ENCODE data around the gene GCAT.

GCAT gene

DNA sequence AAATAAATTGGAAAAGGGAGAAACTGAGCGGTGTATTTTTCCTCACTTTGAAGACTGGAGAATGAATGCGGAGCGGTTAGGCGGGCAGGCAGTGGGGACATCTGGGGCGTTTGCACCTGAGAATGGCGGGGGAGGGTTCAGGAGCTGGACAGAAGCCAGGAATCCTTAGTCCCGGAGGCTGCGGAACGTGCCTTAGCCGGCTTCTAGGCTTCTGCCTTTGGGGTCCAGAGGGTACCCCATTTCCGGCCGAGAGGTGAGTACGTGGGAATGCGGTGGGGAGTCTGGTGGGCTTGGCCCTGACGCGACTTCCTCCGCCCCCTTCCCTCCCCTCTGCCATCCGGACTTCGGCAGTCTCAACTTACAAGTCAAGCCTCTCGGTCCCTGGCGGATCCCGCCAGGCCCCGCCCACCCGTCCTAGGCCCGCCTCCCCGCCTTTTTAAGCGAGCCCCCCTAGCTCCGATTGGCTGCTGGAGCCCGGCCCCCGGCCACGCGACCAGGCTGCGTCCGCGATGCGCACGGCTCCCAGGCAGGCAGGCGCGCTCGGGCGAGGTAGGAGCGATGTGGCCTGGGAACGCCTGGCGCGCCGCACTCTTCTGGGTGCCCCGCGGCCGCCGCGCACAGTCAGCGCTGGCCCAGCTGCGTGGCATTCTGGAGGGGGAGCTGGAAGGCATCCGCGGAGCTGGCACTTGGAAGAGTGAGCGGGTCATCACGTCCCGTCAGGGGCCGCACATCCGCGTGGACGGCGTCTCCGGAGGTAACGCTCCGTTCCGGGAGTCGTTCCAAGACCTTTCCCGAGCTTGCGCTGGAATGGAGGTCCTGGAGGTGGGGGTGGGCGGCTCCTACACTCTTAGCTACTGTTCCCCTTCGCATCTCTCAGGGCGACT, at the start of gene GCAT:
Gene GCAT, plus strand, starts transcription at position 525 of the 884 bp plus-strand sequence. Its CDS starts 34 bp downstream, at position 559.
- peak; percentile 86 to 90 for DNase-seq (ENCODE audit: extremely low read depth in 1 of 2, low read depth in 1 of 2)

DNA sequence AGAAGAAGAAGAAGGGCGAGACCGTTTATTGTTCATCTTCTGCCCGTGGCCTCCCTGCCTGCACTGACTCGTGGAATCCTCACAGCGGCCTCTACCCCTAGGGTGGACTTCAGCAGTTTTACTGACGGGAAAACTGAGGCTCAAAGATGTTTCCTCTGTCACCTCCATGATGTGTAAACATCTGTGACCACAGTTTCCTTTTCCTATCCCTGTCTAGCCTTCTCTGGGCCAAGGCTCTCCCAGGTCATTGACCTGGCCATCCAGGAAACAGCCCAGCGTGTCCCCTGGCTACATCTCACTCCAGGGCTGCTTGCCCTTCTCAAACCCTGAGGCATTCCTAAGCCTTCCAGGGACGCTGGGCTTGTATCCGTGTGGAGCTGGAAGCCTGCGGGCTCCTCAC, 49.0 kb upstream of the GCAT start:
- no peak for DNase-seq (ENCODE audit: extremely low read depth in 1 of 2, low read depth in 1 of 2)

DNA sequence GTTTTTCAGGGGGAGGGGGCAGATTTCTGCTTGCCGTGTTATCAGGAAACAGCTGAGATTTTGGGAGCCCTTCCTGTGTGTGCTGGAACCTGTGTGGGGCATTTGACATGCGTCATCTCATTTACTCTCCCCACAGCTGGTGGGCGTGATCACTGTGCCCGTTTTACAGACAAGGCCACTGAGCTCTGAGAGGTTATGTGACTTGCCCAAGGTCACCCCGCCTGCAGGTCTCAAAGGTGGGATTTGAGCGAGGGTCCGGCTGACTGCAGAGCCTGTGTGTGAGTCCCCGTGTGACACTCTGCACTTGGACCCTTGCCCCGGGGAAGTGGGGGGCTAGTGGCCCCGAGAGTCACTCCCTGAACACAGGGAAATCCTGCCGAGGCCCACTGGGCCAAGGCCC, 48.5 kb upstream of the GCAT start:
- no peak for DNase-seq (ENCODE audit: extremely low read depth in 1 of 2, low read depth in 1 of 2)

DNA sequence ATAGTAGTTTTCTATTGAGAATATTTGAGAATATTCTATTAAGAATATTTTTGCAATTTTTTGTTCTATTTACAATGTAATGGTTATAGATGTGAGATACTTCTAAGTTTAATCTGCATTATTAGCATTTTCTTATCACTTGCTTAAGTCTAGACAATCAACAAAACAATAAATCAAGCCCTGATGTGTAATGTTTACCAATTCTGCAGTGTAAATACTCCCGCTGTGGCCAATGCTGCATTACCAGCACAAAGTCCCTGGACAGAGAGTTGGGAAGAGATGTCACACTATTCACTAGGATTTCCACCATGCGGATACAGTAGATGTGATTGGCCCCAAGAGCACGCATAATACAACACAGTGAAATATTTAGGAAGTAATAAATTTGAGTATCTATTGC, 47.6 kb upstream of the GCAT start:
- DNase-seq (ENCODE audit: extremely low read depth in 1 of 2, low read depth in 1 of 2): no peak

DNA sequence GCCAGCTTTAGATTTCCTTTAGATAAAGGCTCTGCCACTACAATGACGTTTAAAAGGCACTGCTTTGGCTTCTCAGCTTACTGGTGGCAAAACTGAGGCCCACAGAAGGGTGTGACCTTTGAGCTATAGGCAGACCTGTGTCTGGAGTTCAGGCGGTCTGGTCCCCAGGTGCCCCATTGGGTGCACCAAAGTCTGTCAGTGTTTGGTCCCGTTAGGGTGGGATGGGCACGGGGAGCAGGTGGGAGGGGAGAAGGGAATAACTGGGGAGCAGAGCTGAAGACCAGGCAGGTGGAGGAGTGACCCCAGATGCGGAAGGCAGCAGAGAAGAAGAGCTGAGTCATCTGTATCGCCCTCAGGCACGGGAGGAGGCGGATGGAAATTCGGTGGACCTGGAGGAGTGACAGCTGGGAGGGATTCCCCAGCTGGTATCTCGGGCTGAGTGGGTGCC, 45.3 kb upstream of the GCAT start:
- no peak for DNase-seq (ENCODE audit: extremely low read depth in 1 of 2, low read depth in 1 of 2)

DNA sequence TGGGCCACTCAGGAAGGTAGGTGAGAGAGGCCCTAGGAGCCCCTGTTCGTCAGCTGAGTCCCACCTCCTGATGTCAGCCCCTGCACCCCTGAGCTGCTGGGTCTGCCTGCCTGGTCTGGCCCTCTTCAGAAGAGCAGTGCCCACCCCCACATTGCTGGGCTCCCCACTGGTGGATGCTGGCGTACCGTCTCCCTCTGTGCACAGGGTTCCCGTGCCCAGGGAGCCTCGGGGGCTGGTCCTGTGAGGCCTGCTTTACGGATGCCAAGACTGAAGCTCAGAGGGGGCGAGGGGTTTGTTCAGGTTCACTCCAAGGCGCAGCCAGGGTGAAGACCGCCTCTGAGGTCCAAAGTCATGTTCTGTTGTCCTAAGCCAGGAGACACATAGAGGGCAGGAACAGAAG, 44.7 kb upstream of the GCAT start:
- DNase-seq (ENCODE audit: extremely low read depth in 1 of 2, low read depth in 1 of 2): no peak

DNA sequence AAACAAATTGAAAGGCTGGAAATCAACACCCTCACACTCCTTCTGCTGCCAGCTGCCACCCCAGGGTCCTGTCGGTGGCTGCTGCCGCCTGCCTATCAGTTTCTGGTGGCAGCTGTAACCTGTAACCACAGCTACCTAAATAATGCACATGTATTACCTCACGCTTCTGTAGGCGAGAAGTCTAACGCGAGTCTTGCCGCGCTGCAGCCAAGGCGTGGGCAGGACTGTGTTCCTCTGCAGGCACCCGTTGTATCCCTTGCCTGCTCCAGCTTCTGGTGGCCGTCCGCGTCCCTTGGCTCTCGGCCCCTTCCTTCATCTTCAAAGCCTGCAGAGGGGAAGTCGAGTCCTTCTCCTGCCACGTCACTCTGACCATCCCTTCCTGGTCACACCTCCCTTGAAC, 44.1 kb upstream of the GCAT start:
- DNase-seq (ENCODE audit: extremely low read depth in 1 of 2, low read depth in 1 of 2): no peak

DNA sequence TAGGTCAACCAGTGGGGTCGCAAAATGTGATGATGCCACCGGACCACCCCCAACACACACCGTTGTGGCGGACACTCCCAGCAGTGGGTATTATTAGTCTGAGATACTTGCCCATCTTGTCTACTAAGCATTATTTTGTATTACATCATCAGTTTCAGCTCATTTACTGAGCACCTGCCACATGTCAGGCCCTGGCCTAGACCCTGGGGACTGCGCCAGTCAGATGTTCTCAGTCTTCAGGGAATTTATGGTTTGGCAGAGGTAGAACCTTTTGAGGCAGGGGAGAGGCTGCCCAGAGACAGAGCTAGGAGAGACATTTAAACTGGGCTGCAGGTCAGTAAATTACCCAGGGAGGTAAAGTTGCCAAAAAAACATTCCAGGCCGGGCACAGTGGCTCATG, 43.1 kb upstream of the GCAT start:
- no peak for DNase-seq (ENCODE audit: extremely low read depth in 1 of 2, low read depth in 1 of 2)

DNA sequence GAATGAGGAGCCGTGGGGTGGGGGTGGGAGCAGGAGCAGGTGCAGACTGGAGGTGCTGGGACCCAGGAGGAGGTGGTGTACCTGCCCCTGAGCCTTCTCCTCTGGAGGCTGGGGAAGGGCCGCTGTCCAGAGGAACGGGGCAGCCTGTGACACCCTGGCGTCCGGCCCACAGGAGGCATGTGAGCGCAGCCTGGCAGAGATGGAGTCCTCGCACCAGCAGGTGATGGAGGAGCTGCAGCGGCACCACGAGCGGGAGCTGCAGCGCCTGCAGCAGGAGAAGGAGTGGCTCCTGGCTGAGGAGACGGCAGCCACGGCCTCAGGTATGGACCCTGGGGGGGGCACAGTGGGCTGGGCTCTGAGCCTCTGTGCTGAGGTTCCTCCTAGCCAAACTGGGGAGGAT, 42.2 kb upstream of the GCAT start:
- no peak for DNase-seq (ENCODE audit: extremely low read depth in 1 of 2, low read depth in 1 of 2)

DNA sequence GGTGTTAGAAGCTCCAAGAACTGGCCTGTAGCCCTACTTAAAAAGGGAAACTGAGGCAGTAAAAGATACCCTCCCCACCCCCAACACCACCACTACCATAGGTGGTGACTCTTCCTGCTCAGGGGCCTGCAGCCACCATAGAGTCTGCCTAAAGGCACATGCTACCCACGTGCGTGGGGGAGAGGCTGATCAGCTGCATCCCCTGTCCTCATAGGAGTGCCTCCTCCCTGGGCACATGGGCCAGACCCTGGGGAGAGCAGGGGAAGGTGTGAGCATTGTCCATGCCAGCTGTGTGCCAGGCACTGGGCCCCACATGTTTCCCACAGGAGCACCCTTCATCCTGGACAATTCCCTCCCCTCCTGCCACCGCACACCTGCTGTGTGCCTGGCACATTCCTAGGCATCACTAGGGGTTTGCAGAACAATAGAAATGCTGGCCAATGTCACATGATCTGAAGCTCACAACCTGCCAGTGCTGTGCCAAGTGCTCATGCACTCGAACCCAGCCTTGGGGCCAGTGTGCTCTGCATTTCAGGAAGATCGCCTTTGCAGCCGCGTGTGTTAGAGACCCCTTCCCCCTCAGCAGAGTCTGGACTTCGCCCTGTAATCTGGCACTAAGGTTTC, 41.7 kb upstream of the GCAT start:
- DNase-seq (ENCODE audit: extremely low read depth in 1 of 2, low read depth in 1 of 2): no peak

DNA sequence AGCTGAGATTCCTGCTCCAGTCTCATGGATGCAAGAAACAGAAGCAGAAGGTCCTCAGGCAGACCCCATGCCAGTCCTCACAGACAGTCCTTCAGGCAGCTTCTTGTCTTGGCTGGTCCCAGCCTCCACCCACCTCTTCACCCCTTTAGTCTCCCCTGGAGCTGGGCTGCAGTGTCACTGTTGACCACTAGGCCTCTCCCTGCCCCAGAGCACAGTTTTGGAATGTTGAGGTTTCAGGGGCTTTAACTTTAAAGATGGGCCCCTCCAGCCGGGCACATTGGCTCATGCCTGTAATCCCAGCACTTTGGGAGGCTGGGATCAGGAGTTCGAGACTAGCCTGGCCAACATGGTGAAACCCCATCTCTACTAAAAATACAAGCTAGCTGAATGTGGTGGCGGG, 39.5 kb upstream of the GCAT start:
- DNase-seq (ENCODE audit: extremely low read depth in 1 of 2, low read depth in 1 of 2): no peak

DNA sequence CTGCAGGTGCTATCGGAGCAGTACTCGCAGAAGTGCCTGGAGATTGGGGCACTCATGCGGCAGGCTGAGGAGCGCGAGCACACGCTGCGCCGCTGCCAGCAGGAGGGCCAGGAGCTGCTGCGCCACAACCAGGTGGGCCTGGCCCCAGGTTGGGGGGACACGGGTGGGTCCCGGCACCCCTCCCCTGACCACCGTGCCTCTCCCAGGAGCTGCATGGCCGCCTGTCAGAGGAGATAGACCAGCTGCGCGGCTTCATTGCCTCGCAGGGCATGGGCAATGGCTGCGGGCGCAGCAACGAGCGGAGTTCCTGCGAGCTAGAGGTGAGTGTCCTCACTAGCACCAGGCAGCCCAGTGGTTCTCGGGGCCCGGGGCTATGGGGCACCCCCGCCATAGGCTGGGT, 38.7 kb upstream of the GCAT start:
- DNase-seq (ENCODE audit: extremely low read depth in 1 of 2, low read depth in 1 of 2): no peak

DNA sequence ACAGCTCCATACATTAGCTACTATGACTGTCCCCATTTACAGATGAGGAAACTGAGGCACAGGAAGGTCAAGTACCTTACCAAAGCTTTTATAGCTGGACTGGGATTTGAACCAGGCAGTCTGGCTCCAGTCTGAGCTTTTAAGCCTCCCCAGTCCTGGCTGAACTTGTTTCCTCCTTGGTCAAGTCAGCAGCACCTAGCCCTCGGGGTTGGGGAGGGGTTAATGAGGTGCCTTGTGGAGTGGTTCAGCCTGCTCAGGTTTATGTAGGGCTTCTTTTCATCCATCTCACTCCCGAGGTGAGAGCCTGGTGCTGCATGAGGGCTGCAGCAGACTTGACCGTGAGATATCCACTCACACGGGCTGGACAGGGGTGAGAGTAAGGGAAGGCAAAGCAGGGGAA, 36.7 kb upstream of the GCAT start:
- DNase-seq (ENCODE audit: extremely low read depth in 1 of 2, low read depth in 1 of 2): no peak

DNA sequence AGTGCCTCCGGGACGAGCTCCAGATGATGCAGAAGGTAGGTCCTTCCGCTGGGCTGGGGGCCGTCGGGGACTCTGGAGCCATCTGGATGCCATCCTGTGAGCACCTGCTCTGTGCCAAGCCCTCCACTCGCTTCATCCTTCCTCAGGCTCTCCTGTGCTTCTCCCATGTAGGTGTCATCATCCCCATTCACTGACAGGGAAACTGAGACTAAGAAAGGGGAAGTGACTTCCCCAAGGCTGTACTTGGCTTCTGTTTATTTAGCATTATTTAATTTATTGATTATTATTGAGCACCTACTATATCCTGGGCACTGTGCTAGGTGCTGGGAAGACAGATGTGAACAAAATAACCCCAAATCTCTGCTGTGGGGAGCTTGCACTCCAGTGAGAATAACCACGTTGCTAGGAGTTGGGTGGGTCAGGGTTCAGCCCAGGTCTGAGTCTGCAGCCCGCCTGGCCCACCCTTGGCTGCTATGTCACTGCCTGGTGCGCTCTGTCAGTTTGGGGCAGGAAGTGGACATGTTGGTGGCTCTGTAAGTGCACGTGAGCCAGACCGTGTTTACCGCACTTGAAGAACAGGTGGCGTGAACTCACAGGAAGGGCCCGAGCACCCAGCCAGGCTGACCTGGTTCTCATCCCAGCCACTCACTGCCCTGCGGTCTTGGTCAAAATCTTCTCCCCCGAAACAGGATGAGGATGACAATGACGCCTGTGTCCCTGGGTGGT, 35.9 kb upstream of the GCAT start:
- DNase-seq (ENCODE audit: extremely low read depth in 1 of 2, low read depth in 1 of 2): no peak

DNA sequence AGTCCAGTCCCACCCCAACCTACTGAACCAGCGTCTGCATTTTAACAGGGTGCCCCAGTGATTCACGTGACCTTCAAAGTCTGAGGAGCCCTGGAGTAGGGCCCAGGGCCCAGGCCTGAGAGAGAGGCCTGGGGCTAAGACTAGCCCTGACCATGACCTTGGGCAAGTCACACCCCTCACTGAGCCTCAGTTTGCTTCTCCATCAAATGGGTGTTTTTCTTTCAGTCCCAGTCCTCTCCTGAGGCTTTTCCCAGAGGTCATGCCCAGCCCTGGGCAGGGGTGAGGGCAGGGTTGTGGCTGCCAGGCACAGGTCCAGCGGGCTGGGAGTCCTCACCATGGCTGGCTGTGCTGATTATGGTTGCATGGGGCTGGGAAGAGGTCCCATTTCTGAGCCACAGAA, 33.0 kb upstream of the GCAT start:
- no peak for DNase-seq (ENCODE audit: extremely low read depth in 1 of 2, low read depth in 1 of 2)

DNA sequence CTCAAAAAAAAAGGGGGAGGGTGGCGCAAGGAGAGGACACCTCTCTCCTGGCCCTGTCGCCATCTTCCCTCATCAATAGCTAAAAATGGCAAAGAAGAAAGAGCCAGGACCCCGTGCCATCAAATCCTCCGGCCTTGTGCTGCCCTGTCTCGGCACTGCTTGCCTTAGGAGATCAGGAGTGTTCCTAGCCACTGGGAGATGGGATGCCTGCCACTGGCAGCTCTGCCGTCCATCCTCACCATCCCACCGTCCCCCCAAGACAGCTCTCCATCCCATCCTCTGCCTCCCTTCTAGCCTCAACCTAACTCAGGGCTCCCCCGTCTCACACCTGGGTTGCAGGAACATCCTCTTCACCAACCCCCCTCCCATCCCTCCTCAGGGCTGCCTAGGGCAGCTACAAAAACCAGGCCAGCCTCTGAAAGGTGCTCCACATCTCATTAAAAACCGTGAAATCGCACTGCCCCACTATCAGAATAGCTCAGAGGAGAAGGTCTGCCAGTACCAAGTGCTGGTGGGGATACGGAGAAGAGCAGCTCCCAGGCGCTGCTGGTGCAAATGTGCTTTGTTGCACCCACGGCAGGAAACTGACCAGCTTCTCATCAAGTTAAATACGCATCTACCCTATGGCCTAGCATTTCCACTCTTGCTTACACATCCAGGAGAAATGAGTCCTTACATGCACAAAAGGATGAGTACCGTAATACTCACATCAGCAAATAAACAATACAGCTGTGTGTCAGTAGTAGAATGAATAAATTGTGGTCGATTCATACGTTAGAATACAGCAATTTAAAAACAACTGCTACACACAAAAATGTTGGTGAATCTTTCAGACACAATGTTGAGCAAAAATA, 31.7 kb upstream of the GCAT start:
- no peak for DNase-seq (ENCODE audit: extremely low read depth in 1 of 2, low read depth in 1 of 2)

DNA sequence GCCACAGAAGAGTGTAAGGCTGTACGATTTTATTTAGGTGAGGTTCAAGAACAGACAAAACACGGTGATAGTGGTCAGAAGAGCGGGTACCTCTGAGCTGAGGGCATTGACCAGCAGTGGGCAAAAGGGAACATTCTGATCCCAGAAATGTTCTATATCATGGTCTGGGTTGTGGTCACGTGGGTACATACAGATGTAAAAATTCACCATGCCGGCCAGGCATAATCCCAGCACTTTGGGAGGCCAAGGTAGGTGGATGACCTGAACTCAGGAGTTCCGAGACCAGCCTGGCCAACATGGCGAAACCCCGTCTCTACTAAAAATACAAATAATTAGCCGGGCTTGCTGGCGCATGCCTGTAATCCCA, 31.1 kb upstream of the GCAT start:
- no peak for DNase-seq (ENCODE audit: extremely low read depth in 1 of 2, low read depth in 1 of 2)

DNA sequence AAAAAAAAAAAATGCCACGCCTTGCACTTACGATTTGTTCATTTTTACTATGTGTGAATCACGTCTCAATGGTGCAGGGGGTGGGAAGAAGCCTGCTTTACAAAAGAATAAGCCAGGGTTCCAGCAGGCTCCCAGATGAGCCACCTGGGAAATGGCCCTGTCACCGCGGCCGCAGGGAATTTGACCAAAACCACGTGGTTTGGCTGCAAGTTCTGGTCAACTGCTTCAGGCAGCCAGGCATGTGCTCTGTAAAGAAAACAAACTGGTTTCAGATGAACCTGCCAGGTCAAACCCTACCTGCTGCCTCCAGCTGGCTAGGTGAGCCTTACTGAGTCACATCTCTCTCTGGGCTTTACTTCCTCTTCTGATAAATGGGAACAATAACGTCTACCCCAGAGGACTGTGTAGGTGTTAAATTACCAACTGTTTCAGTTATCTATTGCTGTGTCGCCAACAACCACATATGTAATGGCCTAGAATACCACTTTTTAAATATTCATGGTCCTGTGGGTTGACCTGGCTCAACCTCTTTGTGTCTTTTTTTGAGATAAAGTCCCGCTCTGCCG, 30.5 kb upstream of the GCAT start:
- DNase-seq (ENCODE audit: extremely low read depth in 1 of 2, low read depth in 1 of 2): no peak

DNA sequence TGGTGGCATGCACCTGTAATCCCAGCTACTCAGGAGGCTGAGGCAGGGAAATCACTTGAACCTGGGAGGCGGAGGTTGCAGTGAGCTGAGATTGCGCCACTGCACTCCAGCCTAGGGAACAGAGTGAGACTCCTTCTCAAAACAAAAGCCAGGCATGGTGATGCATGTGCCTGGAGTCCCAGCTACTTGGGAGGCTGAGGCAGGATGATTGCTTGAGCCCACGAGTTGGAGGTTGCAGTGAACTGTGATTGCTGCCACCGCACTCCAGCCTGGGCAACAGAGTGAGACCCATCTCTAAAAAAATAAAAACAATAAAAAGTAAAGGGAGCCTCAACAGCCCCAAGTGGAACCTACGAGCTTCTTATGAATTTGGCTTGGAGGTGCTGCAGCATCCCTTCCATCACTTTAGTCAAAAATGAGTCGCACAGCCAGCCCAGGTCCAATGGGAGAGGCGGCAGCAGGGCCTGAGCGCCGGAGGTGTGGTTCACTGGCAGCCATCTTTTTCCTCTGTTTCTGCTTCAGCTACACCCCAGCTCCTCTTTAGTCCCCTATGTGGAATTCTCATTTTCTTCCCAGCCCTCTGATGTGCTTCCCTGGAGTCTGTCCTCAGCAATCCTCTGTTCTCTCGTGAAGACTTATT, 29.2 kb upstream of the GCAT start:
- no peak for DNase-seq (ENCODE audit: extremely low read depth in 1 of 2, low read depth in 1 of 2)

DNA sequence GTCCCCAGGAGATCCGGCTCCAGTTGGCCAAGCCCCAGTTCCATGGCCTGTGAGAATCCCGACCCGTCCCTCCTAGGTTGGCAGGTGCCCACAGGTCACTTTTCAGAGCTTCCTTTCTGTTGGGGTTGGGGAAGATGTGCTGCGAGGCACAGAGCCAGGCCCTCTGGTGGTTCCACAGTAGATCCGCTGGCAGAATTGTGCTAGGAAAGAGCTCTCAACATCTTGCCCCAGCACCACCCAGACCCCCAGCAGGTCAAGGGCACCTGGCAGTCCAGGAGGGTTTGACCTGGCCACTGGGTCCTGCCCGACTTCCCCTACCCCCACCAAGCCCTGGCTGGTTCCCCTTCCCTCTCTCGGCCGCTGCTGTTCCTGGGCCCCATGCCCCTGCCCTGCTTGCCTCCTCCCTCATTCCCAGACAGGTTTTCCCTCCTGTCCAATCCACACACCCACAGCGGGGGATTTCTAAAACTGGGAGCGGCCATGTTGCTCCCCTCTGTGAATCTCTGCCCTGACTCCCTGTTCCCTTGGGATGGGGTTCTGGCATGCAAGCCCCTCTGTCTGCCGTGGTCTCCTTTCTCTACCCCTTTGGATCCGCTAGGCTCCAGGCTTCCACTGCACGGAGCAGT, 26.2 kb upstream of the GCAT start:
- no peak for DNase-seq (ENCODE audit: extremely low read depth in 1 of 2, low read depth in 1 of 2)
